Measurements from ENCODE around the gene TLR1.
A peak's percentile ranks its signal among the peaks of the same experiment; 100 is the strongest.
"Not testable (repeated sequence)": the region's sequence is repeated elsewhere in the genome, so short reads cannot be mapped to it uniquely, and the experiment has no call there.

Gene TLR1

GRCh38 chr4:38805530-38806145, 1.0 kb upstream of the TLR1 start:
- DNase-seq (ENCODE audit: low spot score): no peak

- no peak for DNase-seq (ENCODE audit: low spot score)
Observed at GRCh38 chr4:38803833-38804653, 548 bp downstream of the TLR1 start.

- no peak for DNase-seq (ENCODE audit: low spot score)
Observed at GRCh38 chr4:38802561-38803355, 1.8 kb downstream of the TLR1 start.

- DNase-seq (ENCODE audit: low spot score): no peak
Observed at GRCh38 chr4:38800961-38801450, 3.6 kb downstream of the TLR1 start.

- DNase-seq (ENCODE audit: low spot score): no peak
Observed at GRCh38 chr4:38800366-38800765, 4.2 kb downstream of the TLR1 start.

GRCh38 chr4:38795087-38795486, 9.5 kb downstream of the TLR1 start:
- no peak for DNase-seq (ENCODE audit: low spot score)

GRCh38 chr4:38794051-38794450, 10.5 kb downstream of the TLR1 start:
- DNase-seq (ENCODE audit: low spot score): no peak

- DNase-seq (ENCODE audit: low spot score): no peak
Observed at GRCh38 chr4:38791010-38791409, 13.6 kb downstream of the TLR1 start.

GRCh38 chr4:38788317-38788716, 16.3 kb downstream of the TLR1 start:
- DNase-seq (ENCODE audit: low spot score): no peak

GRCh38 chr4:38787693-38788092, 16.9 kb downstream of the TLR1 start:
- DNase-seq (ENCODE audit: low spot score): no peak

GRCh38 chr4:38785901-38786402, 18.6 kb downstream of the TLR1 start:
- no peak for DNase-seq (ENCODE audit: low spot score)

GRCh38 chr4:38785041-38785790, 19.4 kb downstream of the TLR1 start:
- DNase-seq (ENCODE audit: low spot score): no peak

- DNase-seq (ENCODE audit: low spot score): no peak
Observed at GRCh38 chr4:38784141-38784540, 20.4 kb downstream of the TLR1 start.

GRCh38 chr4:38783109-38783460, 21.5 kb downstream of the TLR1 start:
- no peak for DNase-seq (ENCODE audit: low spot score)

GRCh38 chr4:38782452-38783108, 22.0 kb downstream of the TLR1 start, which contains the start of gene TLR10:
TSS of gene TLR10 (minus strand) at chr4:38782990. CDS start at chr4:38775590, 7,400 bp downstream.
- DNase-seq (ENCODE audit: low spot score): peak; percentile 41

GRCh38 chr4:38781854-38782261, 22.7 kb downstream of the TLR1 start:
- no peak for DNase-seq (ENCODE audit: low spot score)

GRCh38 chr4:38780833-38781484, 23.6 kb downstream of the TLR1 start:
- no peak for DNase-seq (ENCODE audit: low spot score)

GRCh38 chr4:38779790-38780189, 24.8 kb downstream of the TLR1 start:
- no peak for DNase-seq (ENCODE audit: low spot score)

GRCh38 chr4:38777925-38778324, 26.7 kb downstream of the TLR1 start:
- DNase-seq (ENCODE audit: low spot score): not testable (repeated sequence)

- DNase-seq (ENCODE audit: low spot score): no peak
Observed at GRCh38 chr4:38775326-38775725, 29.3 kb downstream of the TLR1 start.
